HG03175 (cell line): ENCODE data around the gene RGS3.
"Not testable (repeated sequence)": the region's sequence is repeated elsewhere in the genome, so short reads cannot be mapped to it uniquely, and the experiment has no call there.

Source experiments
- ATAC-seq: cut with Tn5 transposase; IDR thresholded peaks from one replicate; pipeline ENCODE4 v1.9.1; 2021; ENCODE audit warnings: mild to moderate bottlenecking, moderate library complexity; ENCODE audit not compliant: unreplicated experiment

The RGS3 gene

GRCh38 chr9:113631871-113632665, 168.5 kb downstream of the RGS3 start:
- ATAC-seq = no peak

- ATAC-seq = no peak
Observed at GRCh38 chr9:113632776-113633590, 169.5 kb downstream of the RGS3 start.

GRCh38 chr9:113633782-113634595, 170.5 kb downstream of the RGS3 start:
- no peak for ATAC-seq

GRCh38 chr9:113634596-113635515, 171.3 kb downstream of the RGS3 start:
- no peak for ATAC-seq

- no peak for ATAC-seq
Observed at GRCh38 chr9:113635586-113635985, 172.1 kb downstream of the RGS3 start.

- no peak for ATAC-seq
Observed at GRCh38 chr9:113636165-113636564, 172.6 kb downstream of the RGS3 start.

- ATAC-seq = no peak
Observed at GRCh38 chr9:113636693-113637092, 173.2 kb downstream of the RGS3 start.

GRCh38 chr9:113638490-113638889, 175.0 kb downstream of the RGS3 start:
- no peak for ATAC-seq

GRCh38 chr9:113638897-113639296, 175.4 kb downstream of the RGS3 start:
- no peak for ATAC-seq

GRCh38 chr9:113639411-113639970, 176.0 kb downstream of the RGS3 start:
- ATAC-seq = not testable (repeated sequence)

GRCh38 chr9:113640418-113640817, 176.9 kb downstream of the RGS3 start:
- ATAC-seq = no peak

GRCh38 chr9:113641100-113641885, 177.8 kb downstream of the RGS3 start:
- ATAC-seq = no peak

- no peak for ATAC-seq
Observed at GRCh38 chr9:113644321-113644720, 180.8 kb downstream of the RGS3 start.

GRCh38 chr9:113645227-113645977, 181.9 kb downstream of the RGS3 start:
- ATAC-seq = no peak

GRCh38 chr9:113645978-113646253, 182.4 kb downstream of the RGS3 start:
- no peak for ATAC-seq

- ATAC-seq = no peak
Observed at GRCh38 chr9:113646491-113646890, 183.0 kb downstream of the RGS3 start.
